Mucosa of gallbladder (tissue), 1 donor: ENCODE data around the gene IPCEF1. TPM values are rescaled to one million over a fixed set of nuclear protein-coding genes. Genes with fewer than 3 reads are reported as not detected.

ENCODE experiments used
- DNase-seq: peaks from one replicate; pipeline ENCODE4 v3.0.0-alpha.2; 2020; ENCODE audit warnings: low spot score
- total RNA-seq: library from RNA; stranded (reverse); gene quantifications from one replicate; pipeline ENCODE4 v1.2.1, GENCODE V29; 2021
- donor health status: DM: no; HTN: no; CAD: no.

Gene IPCEF1, protein sequence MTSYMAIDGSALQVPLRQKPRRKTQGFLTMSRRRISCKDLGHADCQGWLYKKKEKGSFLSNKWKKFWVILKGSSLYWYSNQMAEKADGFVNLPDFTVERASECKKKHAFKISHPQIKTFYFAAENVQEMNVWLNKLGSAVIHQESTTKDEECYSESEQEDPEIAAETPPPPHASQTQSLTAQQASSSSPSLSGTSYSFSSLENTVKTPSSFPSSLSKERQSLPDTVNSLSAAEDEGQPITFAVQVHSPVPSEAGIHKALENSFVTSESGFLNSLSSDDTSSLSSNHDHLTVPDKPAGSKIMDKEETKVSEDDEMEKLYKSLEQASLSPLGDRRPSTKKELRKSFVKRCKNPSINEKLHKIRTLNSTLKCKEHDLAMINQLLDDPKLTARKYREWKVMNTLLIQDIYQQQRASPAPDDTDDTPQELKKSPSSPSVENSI
- 3.3 TPM for total RNA-seq

- no peak for DNase-seq
Observed at GRCh38 chr6:154356690-154357089, at the start of gene IPCEF1. TSS of gene IPCEF1 (minus strand) at chr6:154356803. CDS start at chr6:154265947, 90,856 bp downstream.

DNA sequence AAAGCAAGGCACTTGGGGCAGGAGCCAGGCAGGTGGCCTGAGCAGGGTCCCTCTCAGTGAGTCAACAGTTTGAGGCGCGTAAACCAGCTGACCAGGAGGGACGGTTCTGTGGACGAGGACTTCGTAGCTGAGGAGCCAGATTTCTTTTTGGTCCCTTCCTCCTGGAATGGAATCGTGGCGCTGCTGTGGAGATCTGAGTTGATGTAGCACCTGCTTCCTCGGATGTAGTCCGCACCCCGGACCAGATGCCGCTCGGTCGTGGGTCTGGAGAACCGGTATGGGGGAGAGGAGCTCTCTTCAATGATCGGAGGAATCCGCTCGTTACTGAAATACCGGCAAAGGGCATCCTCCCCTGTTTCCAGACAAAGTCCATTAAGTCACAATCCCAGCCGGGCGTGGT is 49.7 kb upstream of the IPCEF1 start:
- DNase-seq, result no peak

DNA sequence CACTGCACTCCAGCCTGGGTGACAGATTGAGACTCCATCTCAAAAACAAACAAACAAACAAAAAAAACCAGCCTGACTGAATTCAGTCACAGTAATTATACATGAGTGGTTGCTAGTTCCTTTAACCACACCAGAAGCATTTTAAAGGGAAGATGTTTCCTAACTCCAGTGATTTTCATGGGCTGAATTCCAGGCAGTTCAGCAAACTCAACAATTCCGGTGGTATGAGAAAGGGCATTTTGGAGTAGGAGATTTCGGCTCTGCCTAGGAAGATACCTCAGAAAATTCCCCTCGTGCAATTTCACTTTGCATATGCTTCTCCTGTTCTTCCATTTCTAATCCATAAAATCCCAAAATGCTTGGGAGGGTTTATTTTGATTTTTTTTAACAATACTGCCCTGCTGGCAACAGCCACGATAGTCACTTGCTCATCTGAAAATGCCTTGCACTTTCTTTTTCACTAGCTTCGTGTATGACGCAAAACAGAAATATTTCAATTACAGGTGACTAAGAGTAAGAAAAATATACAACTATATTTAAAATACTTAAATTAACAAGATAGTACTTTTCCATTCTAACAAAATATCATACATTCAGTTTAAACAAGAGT is 48.3 kb upstream of the IPCEF1 start:
- no peak for DNase-seq

DNA sequence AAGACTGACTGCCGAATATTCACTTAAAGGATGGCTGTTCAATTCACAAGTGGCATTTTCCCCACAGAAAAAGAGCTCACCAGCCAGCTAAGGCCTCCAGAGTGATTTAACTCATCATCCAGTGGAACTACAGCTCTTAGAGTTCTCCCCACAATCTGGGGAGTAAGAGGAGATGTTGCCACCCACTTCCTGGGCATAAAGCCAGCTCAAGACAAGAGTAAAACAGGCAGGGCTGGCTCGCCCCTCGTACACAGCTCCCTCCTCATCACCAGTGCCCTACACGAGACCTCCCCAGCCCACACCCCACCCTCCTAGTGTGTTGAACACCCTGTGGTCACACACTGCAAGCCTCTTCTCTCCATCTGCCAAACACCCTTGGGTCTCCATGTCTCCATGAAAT is 47.2 kb upstream of the IPCEF1 start:
- no peak for DNase-seq

- DNase-seq, result no peak
Observed at GRCh38 chr6:154402081-154402780, 45.6 kb upstream of the IPCEF1 start.

DNA sequence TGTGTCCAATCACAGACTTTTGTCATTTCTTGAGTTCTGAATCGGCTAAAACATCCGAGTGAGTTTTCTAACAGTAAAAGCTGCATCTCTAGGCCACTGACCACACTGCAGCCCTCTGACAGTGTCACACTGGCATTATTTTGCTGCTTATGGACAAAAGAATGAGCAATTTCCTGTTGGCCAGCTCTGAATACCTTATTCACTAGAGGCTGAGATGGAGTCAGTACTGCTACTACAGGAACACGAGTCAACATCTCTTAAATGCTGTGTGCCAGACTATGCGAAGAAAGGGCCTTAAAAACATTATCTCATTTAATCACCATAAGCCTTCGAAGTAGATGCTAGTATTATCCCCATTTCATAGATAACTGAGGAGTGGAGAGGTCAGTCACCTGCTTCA is 42.5 kb upstream of the IPCEF1 start:
- no peak for DNase-seq

DNA sequence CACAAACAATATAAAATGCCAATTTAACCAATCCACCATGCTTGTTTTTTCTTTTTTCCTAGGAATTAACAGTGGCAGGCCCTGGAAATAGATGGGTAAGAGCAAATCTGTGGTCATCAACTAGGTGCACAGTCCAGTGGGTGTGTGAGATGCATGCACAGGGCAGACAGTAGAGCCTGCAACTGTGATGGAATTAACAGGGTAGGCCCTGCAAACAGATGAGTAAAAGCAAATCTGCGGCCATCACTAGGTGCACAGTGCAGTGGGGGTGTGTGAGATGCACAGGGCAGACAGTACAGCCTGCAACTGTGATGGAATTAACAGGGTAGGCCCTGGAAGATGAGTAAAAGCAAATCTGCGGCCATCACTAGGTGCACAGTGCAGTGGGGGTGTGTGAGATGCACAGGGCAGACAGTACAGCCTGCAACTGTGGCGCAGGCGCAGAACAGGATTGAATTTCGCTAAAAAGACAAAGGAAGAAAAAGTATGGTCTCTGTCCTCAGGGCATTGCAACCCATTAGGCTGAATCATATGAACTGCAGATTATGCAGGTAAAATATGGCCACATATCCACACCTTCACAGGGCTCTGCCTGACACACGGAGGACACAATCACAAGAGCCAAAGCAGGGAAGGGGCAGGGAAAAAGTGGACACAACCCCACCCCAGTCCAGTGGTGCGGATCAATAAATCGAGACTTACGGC is 41.0 kb upstream of the IPCEF1 start:
- DNase-seq, result no peak

GRCh38 chr6:154395878-154396277 is 39.3 kb upstream of the IPCEF1 start:
- DNase-seq, result no peak

GRCh38 chr6:154395316-154395715 is 38.7 kb upstream of the IPCEF1 start:
- no peak for DNase-seq

- DNase-seq, result no peak
Observed at GRCh38 chr6:154394571-154394970, 38.0 kb upstream of the IPCEF1 start.

DNA sequence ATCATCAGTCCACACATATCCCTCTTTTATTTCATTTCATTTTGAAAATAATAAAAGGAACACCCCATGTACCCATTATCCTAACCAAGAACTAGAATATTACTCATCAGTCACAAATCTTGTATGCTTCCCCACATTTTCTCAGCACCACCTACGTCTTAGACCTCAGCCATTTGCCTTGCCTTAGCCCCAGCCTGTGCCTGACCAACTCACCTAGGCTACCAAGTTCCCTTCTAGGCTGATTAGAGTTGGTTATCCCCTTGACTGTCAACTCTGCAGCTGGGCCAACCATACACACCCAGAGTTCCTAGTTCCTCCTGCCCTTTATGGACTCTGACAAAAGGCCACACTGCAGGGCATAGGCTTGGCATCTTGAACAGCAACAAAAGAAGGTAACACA is 33.4 kb upstream of the IPCEF1 start:
- no peak for DNase-seq

GRCh38 chr6:154388803-154389202 is 32.2 kb upstream of the IPCEF1 start:
- DNase-seq, result no peak

- no peak for DNase-seq
Observed at GRCh38 chr6:154386848-154387717, 30.5 kb upstream of the IPCEF1 start.

DNA sequence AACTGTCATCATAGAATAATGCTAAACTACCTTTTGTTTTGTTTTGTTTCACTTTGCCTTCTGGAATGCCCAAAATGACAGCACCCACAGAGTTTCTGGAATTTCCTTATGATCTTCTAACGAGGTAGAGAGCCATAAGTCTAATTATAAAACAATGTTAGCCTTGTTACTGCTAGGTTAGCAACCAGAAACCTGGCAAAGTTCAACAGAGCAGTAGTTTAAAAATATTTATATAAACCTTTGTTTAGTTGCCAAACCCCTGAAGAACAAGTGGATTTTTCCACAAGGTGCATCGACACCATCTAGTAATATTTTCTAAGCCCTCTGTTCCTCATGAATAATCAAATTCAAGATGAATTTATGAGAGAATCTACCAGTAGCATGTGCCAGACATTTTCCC is 27.6 kb upstream of the IPCEF1 start:
- no peak for DNase-seq

DNA sequence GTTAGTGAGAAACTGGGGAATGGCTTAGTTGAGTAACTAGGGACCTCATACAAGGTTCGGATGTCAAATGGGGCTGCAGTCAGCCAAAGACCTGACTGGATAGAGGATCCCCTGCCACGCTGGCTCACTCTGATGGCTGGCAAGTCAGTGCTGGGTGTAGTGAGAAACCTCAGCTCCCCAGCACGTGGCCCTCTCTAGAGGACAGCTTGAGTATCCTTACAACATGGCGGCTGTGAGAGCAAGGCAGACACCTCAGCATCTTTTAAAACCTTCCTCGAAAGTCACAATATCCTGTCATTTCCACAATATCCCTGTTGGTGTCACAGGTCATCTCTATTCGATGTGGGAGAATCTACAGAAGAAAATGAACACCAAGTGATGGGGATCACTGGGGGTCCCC is 26.7 kb upstream of the IPCEF1 start:
- DNase-seq, result no peak

DNA sequence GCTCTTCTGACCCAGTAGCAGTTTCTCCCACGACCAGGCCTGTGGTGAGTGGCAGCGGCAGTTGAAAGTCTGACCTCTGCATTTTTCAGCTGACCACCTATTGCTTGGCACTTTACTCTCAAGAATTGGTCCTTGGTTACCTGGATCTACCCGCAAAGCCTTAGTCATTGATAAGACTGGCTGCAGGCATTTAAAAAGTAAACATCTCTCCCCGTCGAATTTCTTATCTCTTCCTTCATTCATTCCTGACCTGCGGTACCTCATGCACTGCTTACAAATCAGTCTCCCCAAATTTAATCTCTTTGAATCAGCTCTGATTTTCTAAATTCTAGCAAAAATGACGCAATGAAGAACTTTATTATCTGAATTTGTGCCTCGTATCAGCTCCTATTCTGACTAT is 26.1 kb upstream of the IPCEF1 start:
- DNase-seq, result no peak

DNA sequence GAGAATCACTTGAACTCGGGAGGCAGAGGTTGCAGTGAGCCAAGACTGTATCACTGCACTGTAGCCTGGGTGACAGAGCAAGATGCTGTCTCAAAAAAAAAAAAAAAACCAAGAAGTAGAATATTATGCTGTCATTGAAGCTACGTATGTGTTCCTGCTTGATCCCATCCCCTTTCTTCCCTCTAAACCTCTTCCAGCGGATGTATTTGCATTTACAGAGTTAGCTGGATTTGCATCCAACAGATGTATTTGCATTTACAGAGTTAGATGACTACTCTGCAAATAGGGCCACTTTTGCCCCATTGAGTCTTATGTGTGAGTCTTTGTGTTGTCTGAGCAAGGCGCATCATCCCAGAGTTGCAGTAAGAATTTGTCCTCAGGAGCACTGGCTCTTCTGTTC is 24.9 kb upstream of the IPCEF1 start:
- no peak for DNase-seq

DNA sequence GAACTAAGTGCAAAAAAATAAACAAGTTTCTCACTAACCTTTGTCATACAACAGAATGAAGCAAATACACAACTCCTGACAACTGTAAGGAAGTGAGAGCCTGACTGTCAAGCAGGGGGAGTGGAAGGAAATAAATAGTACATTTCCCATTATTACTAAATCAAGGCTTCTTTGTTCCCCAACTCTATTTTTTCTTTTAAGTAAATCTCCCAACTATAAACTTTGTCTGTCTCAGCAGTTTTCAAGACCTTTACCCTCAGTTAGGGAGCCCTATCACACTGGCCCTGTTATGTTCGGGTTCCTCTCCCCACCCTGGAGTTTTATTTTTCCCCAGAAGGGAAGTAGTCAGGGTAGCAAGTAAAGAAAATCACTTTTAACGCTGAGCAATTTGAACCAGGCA is 24.1 kb upstream of the IPCEF1 start:
- no peak for DNase-seq

DNA sequence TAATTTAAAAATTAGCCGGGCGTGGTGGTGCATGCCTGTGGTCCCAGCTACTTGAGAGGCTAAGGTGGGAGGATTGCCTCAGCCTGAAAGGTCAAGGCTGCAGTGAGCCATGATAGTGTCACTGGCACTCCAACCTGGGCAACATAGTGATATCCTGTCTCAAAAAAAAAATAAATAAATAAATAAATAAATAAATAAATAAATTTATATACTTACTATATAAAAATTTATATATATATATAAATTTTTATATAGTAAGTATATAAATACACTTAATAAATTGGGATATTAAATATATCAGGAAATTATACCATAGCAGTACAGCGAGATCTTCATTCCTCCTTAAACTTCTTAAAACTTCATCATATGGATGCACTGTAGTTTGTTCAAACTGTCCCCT is 23.0 kb upstream of the IPCEF1 start:
- no peak for DNase-seq

- DNase-seq, result no peak
Observed at GRCh38 chr6:154378518-154378917, 21.9 kb upstream of the IPCEF1 start.

DNA sequence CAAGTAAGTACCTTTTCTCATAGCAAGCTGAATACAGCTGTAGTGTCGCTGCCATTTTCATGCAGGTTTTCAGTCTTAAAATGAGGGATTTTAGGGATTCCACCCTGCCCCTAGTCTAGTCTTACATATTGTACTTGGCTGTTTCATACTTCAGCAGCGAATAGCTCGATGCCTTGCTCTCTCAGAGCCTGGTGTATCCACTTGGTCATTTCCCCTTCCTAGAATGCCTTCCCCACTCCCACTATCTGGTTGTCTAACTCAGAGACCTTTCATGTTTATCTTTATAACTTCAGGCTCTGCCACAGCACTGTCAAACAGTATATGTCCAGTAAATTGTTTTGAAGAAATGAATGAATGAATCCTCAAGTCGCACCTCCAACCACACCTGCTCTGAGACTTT is 21.1 kb upstream of the IPCEF1 start:
- DNase-seq, result no peak
